ENCODE measurements around the gene ZCCHC24. TPM values are rescaled to one million over a fixed set of nuclear protein-coding genes. Genes with fewer than 3 reads are reported as not detected.

Gene ZCCHC24
- total RNA-seq, 4 donors from 2014 or later: 32.8 to 122 (median 37.7) TPM

GRCh38 chr10:79402625-79402946, 42.8 kb downstream of the ZCCHC24 start:
- intact Hi-C loops (cut with DNase I; ENCODE audit: low total_unique reads): no loop called here
- Histone ChIP-seq H3K9me3 (no peaks in the 10 kb centered on the region), H3K4me3 (no peak overlapping the region), H3K27ac (no peak overlapping the region), H3K4me1 (peaks cover 61 to 80% of the 10 kb centered on the region in 2 donors), H3K27me3 (no peaks in the 10 kb centered on the region), H3K36me3 (no peaks in the 10 kb centered on the region)
- DNase-seq: peak in 1 of 2 donors; percentile 17
- TF ChIP-seq POLR2A (IDR thresholded peaks at IDR 0.05): no peak
- TF ChIP-seq, protein P1, sequence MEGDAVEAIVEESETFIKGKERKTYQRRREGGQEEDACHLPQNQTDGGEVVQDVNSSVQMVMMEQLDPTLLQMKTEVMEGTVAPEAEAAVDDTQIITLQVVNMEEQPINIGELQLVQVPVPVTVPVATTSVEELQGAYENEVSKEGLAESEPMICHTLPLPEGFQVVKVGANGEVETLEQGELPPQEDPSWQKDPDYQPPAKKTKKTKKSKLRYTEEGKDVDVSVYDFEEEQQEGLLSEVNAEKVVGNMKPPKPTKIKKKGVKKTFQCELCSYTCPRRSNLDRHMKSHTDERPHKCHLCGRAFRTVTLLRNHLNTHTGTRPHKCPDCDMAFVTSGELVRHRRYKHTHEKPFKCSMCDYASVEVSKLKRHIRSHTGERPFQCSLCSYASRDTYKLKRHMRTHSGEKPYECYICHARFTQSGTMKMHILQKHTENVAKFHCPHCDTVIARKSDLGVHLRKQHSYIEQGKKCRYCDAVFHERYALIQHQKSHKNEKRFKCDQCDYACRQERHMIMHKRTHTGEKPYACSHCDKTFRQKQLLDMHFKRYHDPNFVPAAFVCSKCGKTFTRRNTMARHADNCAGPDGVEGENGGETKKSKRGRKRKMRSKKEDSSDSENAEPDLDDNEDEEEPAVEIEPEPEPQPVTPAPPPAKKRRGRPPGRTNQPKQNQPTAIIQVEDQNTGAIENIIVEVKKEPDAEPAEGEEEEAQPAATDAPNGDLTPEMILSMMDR (IDR thresholded peaks at IDR 0.05): no peak

GRCh38 chr10:79401015-79401921, 44.2 kb downstream of the ZCCHC24 start:
- H3K27me3 ChIP-seq: no peaks in the 10 kb centered on the region
- DNase-seq: peak; percentile 88 to 90
- intact Hi-C loops (cut with DNase I; ENCODE audit: low total_unique reads): no loop called here
- no peaks in the 10 kb centered on the region for H3K9me3 ChIP-seq
- H3K4me3 ChIP-seq: no peak overlapping the region
- peak in 1 of 2 donors; percentile 11 for TF ChIP-seq POLR2A (IDR thresholded peaks at IDR 0.05)
- TF ChIP-seq, protein P1 (IDR thresholded peaks at IDR 0.05): no peak
- no peak overlapping the region for H3K27ac ChIP-seq
- no peaks in the 10 kb centered on the region for H3K36me3 ChIP-seq
- peaks cover 63 to 78% of the 10 kb centered on the region in 2 donors for H3K4me1 ChIP-seq

DNA sequence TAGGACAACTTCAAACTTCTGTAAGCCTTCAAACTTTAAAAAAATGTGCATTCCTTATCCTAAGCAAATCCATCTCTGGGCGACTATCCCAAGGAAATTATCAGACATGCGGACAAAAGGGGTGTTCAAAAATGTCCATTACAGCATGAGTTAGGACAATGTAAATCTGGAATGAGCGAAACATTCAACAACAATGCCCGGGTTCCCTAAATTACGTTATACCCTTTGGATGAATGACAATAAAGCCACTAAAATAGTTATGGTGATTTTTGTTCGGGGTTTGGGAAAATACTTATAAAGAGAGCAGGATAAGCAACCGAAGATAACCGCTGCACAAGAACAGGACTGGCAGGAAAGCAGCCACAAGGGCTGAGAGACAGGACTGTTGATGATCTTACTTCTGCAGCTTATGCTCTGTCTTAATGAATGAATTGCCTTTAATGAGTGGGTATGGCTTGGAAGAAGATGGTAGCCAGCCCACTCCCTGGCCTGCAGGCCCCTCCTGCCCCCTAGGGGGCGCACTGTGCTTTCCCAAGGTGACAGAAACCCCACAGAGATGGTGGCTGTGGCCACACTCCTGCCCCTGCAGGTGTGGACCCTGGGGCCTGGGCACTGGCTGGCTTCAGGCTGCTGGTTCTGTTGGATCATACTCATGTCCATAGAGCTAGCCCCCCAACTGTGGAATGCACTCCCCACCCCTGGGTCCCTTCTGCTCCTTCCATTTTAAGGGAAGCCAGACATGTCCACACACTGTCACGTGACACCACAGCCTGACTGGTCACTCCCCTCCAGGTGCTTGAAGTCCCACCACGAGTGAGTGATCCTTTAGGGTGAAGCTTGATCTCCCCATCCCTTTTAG, 45.0 kb downstream of the ZCCHC24 start:
- Histone ChIP-seq H3K27ac (no peak overlapping the region), H3K27me3 (no peaks in the 10 kb centered on the region), H3K4me1 (peaks cover 56 to 69% of the 10 kb centered on the region in 2 donors), H3K4me3 (no peak overlapping the region), H3K36me3 (no peaks in the 10 kb centered on the region), H3K9me3 (no peaks in the 10 kb centered on the region)
- no peak for TF ChIP-seq POLR2A (IDR thresholded peaks at IDR 0.05)
- TF ChIP-seq, protein P1 (IDR thresholded peaks at IDR 0.05): peak in 3 of 4 experiments; percentile 34 to 43 (median 34)
- no peak for DNase-seq
- intact Hi-C loops (cut with DNase I; ENCODE audit: low total_unique reads): no loop called here

DNA sequence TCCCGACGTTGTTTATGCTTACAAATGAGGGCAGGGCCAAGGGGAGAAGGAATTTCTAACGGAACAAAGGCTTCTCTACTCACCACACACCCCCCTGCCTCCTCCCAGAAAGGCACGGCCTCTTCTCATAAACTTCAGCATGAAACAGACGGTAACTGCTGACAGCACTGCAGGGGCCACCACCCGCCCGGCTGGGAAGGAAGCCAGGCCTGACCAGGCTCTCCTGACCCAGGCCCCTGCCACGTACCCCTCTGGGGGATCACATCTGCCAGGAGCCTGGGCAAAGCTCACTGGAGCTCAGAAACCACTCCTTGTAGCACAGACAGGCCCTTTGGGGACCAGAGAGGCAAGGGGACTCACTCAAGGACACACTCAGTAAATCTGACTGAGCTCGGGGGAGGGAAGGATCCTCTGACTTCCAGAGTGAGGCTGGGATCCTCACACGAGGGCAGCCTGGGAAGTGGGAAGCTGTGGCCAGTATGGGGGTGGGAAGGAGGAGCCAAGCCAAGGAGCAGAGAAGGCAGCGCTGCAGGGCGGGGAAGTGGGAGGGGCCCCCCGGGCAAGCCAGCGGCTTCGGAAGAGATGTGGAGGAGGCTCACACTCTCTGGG, 46.1 kb downstream of the ZCCHC24 start:
- Histone ChIP-seq H3K36me3 (no peaks in the 10 kb centered on the region), H3K9me3 (no peaks in the 10 kb centered on the region), H3K4me3 (no peak overlapping the region), H3K27me3 (no peaks in the 10 kb centered on the region), H3K4me1 (peaks cover 47 to 59% of the 10 kb centered on the region in 2 donors), H3K27ac (no peak overlapping the region)
- intact Hi-C loops (cut with DNase I; ENCODE audit: low total_unique reads): loop anchor here (2.0 kb wide), 1 partner anchor 45 kb away; the partner anchor contains the start of gene ZCCHC24
- TF ChIP-seq, protein P1 (IDR thresholded peaks at IDR 0.05): no peak
- peak; percentile 10 to 28 for TF ChIP-seq POLR2A (IDR thresholded peaks at IDR 0.05)
- peak; percentile 94 to 96 for DNase-seq
